Endothelial cell of umbilical vein (primary cell): ENCODE data around the gene SKAP1. TPM values are rescaled to one million over a fixed set of nuclear protein-coding genes. Genes with fewer than 3 reads are reported as not detected.

ENCODE experiments used
- BruUV-seq: library from RNA; stranded (reverse); fragments of 400-500 nt; replicated peaks from 2 replicates; lab custom pipeline; 2021; lab: Mats Ljungman, UMichigan
- CTCF ChIA-PET: fragments of 300-600, 350-600 bp; sonication (Branson Sonifier 250); formaldehyde crosslinking; loops from one replicate; lab custom pipeline; 2021; ENCODE audit warnings: antibody characterized with exemption, inconsistent platforms; lab: Charles Lee
- POLR2A ChIA-PET: fragments of 300-600, 350-600 bp; sonication (Branson Sonifier 250); formaldehyde crosslinking; loops from one replicate; lab custom pipeline; 2021; ENCODE audit warnings: antibody characterized with exemption, inconsistent platforms; lab: Charles Lee
- DNase-seq: peaks from one replicate; pipeline ENCODE4 v3.0.0-alpha.2; 2011; ENCODE audit warnings: low read depth, low spot score
- FAIRE-seq: peaks from 2 replicates; lab custom pipeline; 2011; peaks lifted over from hg19 to GRCh38; lab: Jason Lieb, UNC
- H2AFZ ChIP-seq: 2 replicates; pipeline ENCODE4 v1.6.0; 2012; ENCODE audit warnings: low read depth, low read length, control low read depth, inconsistent platforms
- H3K27ac ChIP-seq: 2 replicates; pipeline ENCODE4 v1.5.1; 2011; ENCODE audit warnings: low read depth, mild to moderate bottlenecking, control low read depth, low read length, moderate library complexity; ENCODE audit not compliant: insufficient read depth
- H3K27me3 ChIP-seq, 2 experiments: 2 replicates each; pipeline versions ENCODE4 v1.6.0 to v1.6.1; 2011; ENCODE audit warnings: low read length in 2 of 2, mixed read lengths in 1 of 2; ENCODE audit not compliant: control insufficient read depth in 2 of 2, insufficient read depth in 2 of 2
- H3K36me3 ChIP-seq, 2 experiments: 2 replicates in 1 of 2; 3 replicates in 1 of 2; pipeline ENCODE4 v1.5.1; 2011; ENCODE audit warnings: low read length in 2 of 2, mild to moderate bottlenecking in 1 of 2, moderate library complexity in 1 of 2; ENCODE audit not compliant: control insufficient read depth in 2 of 2, insufficient read depth in 2 of 2; ENCODE audit errors: extremely low read depth in 1 of 2
- H3K4me1 ChIP-seq: 3 replicates; pipeline ENCODE4 v1.5.1; 2011; ENCODE audit warnings: mild to moderate bottlenecking, low read length; ENCODE audit not compliant: control insufficient read depth, insufficient read depth; ENCODE audit errors: extremely low read depth
- H3K4me2 ChIP-seq: 2 replicates; pipeline ENCODE4 v1.6.1; 2011; ENCODE audit warnings: low read length, control low read depth, mixed read lengths; ENCODE audit not compliant: insufficient read depth
- H3K4me3 ChIP-seq, 3 experiments: fragments of 200-600 bp in 1 of 3; sonication (generic), shearing (Covaris generic) in 1 of 3; replicated peaks in 1 of 3; 2 replicates each; pipeline ENCODE4 v1.5.1; 2011 to 2016; ENCODE audit warnings: control low read depth in 3 of 3, low read length in 3 of 3, mild to moderate bottlenecking in 2 of 3, inconsistent platforms in 1 of 3, low read depth in 1 of 3, moderate library complexity in 1 of 3; ENCODE audit not compliant: insufficient read depth in 1 of 3
- H3K79me2 ChIP-seq: 2 replicates; pipeline ENCODE4 v1.6.0; 2012; ENCODE audit warnings: low read length, inconsistent platforms; ENCODE audit not compliant: control insufficient read depth, insufficient read depth
- H3K9ac ChIP-seq: replicated peaks from 2 replicates; pipeline ENCODE3; 2011; ENCODE audit warnings: low read length, control low read depth; ENCODE audit not compliant: insufficient read depth; ENCODE audit errors: extremely low read depth
- H3K9me1 ChIP-seq: replicated peaks from 3 replicates; pipeline ENCODE4 v1.6.0; 2011; ENCODE audit warnings: mild to moderate bottlenecking, low read length; ENCODE audit not compliant: control insufficient read depth, insufficient read depth; ENCODE audit errors: extremely low read depth
- H3K9me3 ChIP-seq: replicated peaks from 2 replicates; pipeline ENCODE4 v1.5.1; 2012; ENCODE audit warnings: low read length, inconsistent platforms; ENCODE audit not compliant: control insufficient read depth, insufficient read depth
- H4K20me1 ChIP-seq: replicated peaks from 2 replicates; pipeline ENCODE3; 2011; ENCODE audit warnings: mild to moderate bottlenecking, low read length; ENCODE audit not compliant: control insufficient read depth, insufficient read depth; ENCODE audit errors: extremely low read depth
- CTCF ChIP-seq, 2 donors: IDR thresholded peaks; 1 replicate in 1 of 2; 2 replicates in 1 of 2; pipeline ENCODE4 v1.5.1; 2011; ENCODE audit warnings: low read length in 2 of 2, mild to moderate bottlenecking in 2 of 2, moderate library complexity in 2 of 2, control low read depth in 1 of 2, inconsistent platforms in 1 of 2, low read depth in 1 of 2; ENCODE audit not compliant: insufficient read depth in 1 of 2; ENCODE audit errors: extremely low read depth in 1 of 2
- EZH2 ChIP-seq: IDR thresholded peaks from 2 replicates; pipeline ENCODE4 v1.6.1; 2012; ENCODE audit warnings: borderline replicate concordance, low read depth, mild to moderate bottlenecking, moderate library complexity, low read length, inconsistent platforms; ENCODE audit not compliant: severe bottlenecking
- FOS ChIP-seq: IDR thresholded peaks from 2 replicates; pipeline ENCODE4 v1.6.1; 2011; ENCODE audit warnings: mild to moderate bottlenecking, low read length, moderate library complexity, borderline replicate concordance; ENCODE audit not compliant: insufficient read depth
- GATA2 ChIP-seq: IDR thresholded peaks from 2 replicates; pipeline ENCODE4 v1.7.0; 2011; ENCODE audit warnings: low read depth, mild to moderate bottlenecking, moderate library complexity, mixed read lengths, low read length; ENCODE audit not compliant: insufficient read length, insufficient read depth
- JUN ChIP-seq: IDR thresholded peaks from 2 replicates; pipeline ENCODE4 v1.6.1; 2011; ENCODE audit warnings: borderline replicate concordance, low read depth; ENCODE audit not compliant: insufficient read length, insufficient read depth
- MAX ChIP-seq: IDR thresholded peaks from 2 replicates; pipeline ENCODE4 v1.6.1; 2011; ENCODE audit not compliant: insufficient read depth, insufficient read length
- MYC ChIP-seq: IDR thresholded peaks from one replicate; pipeline ENCODE4 v1.6.1; 2011; ENCODE audit warnings: mild to moderate bottlenecking, low read depth, low read length
- POLR2A ChIP-seq: IDR thresholded peaks from 2 replicates; pipeline ENCODE4 v1.6.1; 2012; ENCODE audit warnings: low read depth, mild to moderate bottlenecking, control low read depth, low read length
- POLR2AphosphoS5 ChIP-seq: IDR thresholded peaks from 2 replicates; pipeline ENCODE4 v1.6.1; 2012; ENCODE audit warnings: low read depth, mild to moderate bottlenecking, control low read depth, low read length, moderate library complexity; ENCODE audit not compliant: insufficient read depth
- dilution Hi-C: fragments of 300-500 bp; cut with MboI; formaldehyde crosslinking; loops from one replicate; pipeline ENCODE4 v1.15.0; 2019; ENCODE audit warnings: low sequenced_read_pairs; ENCODE audit not compliant: extremely low pct_ligation_motif_present
- intact Hi-C: fragments of 100-400 bp; cut with micrococcal nuclease; formaldehyde crosslinking; loops from one replicate; pipeline ENCODE4 v1.10.0; 2022
- polyA plus RNA-seq, 4 experiments: library from polyadenylated mRNA; depleted of rRNA in 3 of 4; stranded (reverse) in 3 of 4; unstranded in 1 of 4; fragments of >200 nt; gene quantifications; 2 replicates each; pipeline versions ENCODE4 v1.2.1 to v1.2.3, GENCODE V29; 2011 to 2012; ENCODE audit warnings: missing spikeins in 1 of 4
- total RNA-seq: library from RNA; stranded (reverse); gene quantifications from 2 replicates; pipeline ENCODE4 v1.2.3, GENCODE V29; 2021

The SKAP1 gene
- total and polyA plus RNA-seq, 2 donors (not counting 3 experiments of a cell fraction or from before 2014, with no cell fraction given) = 0.75 TPM; not detected in 1

- Histone ChIP-seq H3K4me2 (no peak overlapping the region), H3K79me2 (no peaks in the 10 kb centered on the region), H3K36me3 (no peaks in the 10 kb centered on the region), H3K9me3 (no peaks in the 10 kb centered on the region), H3K9ac (no peak overlapping the region), H3K27ac (no peak overlapping the region), H3K27me3 (peaks cover 0 to 3% of the 10 kb centered on the region in 2 experiments), H2AFZ (no peak overlapping the region), H4K20me1 (no peaks in the 10 kb centered on the region), H3K9me1 (no peaks in the 10 kb centered on the region), H3K4me3 (no peak overlapping the region), H3K4me1 (no peaks in the 10 kb centered on the region)
- BruUV-seq = no TSS peak
- dilution Hi-C loops (no loop called here), intact Hi-C loops (no loop called here)
- CTCF ChIA-PET = interaction anchor here (1.1 to 2.9 kb wide), 4 partner anchors 11 to 252 kb away, joined by 3 to 14 read pairs (median 6); partner anchors contain the start of gene HOXB5
- TF ChIP-seq CTCF (IDR thresholded peaks at IDR 0.05; ENCODE audit: extremely low read depth in 1 of 2, insufficient read depth in 1 of 2, low read depth in 1 of 2, low read length in 2 of 2) = no peak
- no peak for TF ChIP-seq EZH2
- no peak for TF ChIP-seq GATA2
- TF ChIP-seq POLR2A = no peak
- TF ChIP-seq FOS = no peak
- TF ChIP-seq MYC = no peak
- TF ChIP-seq POLR2AphosphoS5 = no peak
- TF ChIP-seq MAX = no peak
- no peak for TF ChIP-seq JUN
- POLR2A ChIA-PET = no interaction called here
- FAIRE-seq (no peak), DNase-seq (no peak)
Measured at GRCh38 chr17:48340916-48341315, 89.1 kb downstream of the SKAP1 start.
